NCI-H2196 (cell line): Measurements from ENCODE around the gene TAGLN2.
"Not testable (repeated sequence)": the region's sequence is repeated elsewhere in the genome, so short reads cannot be mapped to it uniquely, and the experiment has no call there.

ENCODE experiments used
- DNase-seq: peaks from one replicate; lab custom pipeline; 2025; ENCODE audit not compliant: unreplicated experiment; lab: John Stamatoyannopoulos, UW

TAGLN2 gene

DNA sequence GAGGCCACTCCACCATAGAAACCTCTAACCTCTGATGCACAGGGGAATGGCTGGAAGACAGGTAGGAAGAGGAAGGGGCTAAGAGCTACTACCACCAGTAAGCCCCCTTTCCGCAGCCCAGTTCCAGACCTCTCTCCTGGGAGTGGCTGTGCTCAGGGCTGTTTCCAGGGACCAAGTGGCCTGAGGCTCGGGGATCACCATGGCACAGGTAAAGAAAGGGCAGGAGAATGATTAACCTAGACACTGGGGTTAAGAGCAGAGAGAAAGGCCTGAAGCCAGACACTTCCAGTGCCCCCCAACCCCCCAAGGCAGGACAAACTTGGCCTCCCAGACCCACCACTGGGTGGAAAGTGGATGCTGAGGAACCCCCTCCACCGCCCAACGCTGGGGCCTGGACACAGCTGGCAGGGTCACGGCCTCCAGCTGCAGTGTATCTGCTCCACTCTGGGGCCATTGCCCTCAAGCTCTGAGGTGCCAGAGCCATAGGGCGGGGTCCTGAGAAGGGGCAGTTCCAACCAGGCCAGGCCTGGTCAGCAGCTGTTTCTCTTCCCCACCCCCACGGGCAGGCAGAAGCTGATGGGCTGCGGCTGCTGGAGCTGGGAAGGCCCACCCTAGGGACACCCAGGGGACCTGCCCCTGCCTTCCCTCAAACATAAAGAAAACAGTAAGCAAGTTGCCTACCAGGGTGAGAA lies 2.6 kb downstream of the TAGLN2 start:
- DNase-seq: no peak

DNA sequence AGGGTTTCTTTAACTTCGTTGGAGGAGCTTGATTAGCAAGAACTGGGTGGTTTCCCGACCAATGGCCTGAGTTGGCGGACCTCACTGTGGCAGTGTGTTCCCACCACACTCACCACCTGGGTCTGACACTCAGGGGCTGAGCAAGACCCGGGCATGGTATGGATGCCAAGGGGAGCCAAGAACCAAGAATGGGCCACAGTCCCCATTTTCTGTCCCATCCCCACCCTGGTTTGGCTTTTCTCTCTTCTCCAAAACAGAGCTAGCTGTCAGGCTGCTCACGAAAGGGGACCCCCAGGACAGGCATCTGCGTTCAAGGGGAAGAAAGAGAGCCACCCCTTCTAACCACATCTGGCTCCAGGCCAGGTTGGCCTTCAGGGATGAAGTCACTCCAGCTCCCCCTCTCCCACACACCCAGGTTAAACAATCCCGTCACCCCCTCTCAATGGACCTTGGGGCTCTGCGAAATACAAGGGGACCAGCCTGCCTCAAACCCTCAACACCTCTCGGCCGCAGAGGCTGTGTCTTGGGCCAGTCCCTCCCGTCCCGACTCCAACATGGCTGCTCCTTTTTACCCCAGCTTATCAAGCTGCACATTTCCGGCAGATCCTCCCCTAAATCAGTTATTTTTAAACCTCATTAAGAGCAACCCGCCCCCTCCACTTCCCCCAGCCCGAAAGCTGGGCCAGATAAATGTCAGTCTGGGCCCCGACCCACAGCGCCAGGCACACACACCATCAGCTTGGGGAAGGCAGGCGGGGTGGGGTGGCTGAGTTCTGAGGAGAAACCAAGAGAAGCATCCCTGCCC lies 3.4 kb downstream of the TAGLN2 start:
- no peak for DNase-seq

DNA sequence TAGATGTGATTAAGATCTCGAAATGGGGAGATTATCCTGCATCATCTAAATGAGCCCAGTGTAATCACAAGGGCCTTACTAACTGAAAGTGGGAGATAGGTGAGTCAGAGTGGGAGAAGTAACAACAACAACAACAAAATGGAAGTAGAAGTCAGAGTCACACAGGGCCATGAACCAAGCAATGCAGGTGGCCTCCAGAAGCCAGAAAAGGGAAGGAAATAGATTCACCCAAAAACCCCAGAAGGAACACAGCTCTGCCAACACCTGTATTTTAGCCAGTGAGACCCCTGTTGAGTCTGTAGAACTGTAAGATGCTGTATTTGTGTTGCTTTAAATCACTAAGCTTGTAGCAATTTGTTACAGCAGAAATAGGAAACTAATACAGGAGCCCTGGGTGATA lies 4.1 kb downstream of the TAGLN2 start:
- no peak for DNase-seq

DNA sequence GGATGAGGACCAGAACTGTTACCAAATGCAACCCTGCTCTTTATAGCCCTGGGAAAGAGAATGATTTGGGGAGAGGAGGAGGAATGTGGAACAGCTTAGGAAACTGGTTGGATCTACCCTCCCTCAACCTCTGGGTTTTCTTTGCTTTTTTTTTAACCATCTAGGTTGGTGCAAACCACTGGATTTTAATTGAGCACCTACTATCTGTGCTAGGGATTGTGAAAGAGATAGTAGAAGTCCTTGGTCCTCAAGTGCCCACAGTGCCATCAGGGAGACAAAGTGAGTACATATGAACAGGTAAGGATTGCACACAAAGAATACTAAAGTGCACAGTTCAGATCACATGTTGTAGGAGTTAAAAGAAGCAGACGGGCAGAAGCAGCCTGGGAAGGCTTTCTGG lies 4.7 kb downstream of the TAGLN2 start:
- no peak for DNase-seq

DNA sequence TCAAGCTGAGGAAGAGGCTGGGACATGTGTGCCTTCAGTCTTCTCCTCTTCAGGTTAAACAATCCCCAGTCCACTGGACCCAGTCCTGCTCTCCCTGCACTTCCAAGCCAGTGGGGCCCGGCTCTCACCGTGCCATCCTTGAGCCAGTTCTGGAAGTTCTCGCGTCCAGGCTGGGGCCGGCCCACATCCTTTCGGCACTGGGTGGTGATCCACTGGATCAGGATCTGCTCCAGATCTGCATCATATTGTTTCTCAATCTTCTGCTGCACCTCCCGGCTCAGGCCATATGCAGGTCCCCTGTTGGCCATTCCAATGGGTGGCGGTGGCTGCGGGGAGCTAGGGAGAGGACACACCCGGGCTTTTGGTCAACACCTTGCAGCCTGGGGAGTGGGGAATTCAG lies 5.1 kb downstream of the TAGLN2 start:
- DNase-seq: no peak

DNA sequence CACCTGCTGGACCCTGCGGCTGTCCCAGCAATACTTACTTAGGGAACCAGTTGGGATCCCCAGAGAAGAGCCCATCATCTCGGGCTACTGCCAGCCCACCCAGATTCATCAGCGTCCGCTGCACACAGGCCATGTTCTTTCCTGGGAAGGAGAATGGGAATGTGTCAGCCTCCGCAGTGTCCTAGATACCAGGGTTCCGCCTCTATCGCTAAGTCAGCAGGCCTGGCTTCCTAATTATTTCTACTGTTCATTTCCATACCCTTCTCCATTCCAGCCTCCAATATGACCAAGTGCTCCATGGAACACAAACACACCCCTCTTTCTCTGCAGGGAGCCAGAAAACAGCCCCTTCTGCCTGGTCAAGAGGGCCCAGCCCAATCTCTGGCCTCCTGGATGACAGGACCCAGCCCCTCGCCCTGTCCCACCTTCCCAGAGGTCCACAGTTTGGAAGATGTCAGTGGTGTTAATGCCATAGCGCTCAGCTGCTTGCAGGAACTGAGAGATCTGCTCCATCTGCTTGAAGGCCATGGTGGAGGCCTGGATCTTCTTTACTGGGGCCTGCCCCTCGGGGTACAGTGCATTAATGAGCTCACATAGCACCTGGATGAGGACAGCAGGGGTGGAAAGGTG lies 6.0 kb downstream of the TAGLN2 start:
- DNase-seq: no peak

DNA sequence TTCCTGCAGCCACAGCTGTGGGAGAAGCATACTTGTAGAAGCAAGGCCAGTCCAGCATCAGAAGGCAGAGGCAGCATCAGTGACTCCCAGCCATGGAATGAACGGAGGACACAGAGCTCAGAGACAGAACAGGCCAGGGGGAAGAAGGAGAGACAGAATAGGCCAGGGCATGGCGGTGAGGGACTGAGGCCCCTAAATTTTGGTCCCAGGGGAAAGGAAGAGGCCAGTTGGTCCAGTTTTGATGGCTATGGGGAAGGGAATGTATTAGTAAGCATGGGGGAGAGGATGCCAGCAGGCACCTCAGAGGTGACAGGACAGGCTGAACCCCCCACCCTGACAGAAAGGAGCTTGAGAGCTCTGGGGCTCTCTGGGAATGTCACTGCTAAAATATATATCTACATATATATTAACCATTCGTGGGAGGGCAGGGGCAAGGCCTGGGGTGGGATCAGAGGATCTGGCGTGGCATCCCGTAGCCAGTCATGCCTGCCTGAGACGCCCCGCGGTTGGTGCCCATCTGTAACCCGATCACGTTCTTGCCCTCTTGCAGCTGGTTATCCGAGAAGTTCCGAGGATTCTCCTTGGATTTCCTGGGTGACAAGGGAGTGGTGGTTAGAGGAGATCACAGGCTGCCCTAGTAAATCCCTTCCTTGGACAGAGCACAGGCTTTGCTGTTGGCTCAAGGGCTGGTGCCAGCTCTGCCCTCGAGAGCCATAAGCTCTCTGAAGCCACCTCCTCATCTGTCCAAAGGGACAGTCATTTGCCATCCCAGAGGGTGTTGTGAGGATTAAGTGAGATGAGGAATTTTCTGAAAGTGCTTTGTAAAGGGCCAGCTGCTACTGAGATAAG lies 6.7 kb downstream of the TAGLN2 start:
- no peak for DNase-seq

DNA sequence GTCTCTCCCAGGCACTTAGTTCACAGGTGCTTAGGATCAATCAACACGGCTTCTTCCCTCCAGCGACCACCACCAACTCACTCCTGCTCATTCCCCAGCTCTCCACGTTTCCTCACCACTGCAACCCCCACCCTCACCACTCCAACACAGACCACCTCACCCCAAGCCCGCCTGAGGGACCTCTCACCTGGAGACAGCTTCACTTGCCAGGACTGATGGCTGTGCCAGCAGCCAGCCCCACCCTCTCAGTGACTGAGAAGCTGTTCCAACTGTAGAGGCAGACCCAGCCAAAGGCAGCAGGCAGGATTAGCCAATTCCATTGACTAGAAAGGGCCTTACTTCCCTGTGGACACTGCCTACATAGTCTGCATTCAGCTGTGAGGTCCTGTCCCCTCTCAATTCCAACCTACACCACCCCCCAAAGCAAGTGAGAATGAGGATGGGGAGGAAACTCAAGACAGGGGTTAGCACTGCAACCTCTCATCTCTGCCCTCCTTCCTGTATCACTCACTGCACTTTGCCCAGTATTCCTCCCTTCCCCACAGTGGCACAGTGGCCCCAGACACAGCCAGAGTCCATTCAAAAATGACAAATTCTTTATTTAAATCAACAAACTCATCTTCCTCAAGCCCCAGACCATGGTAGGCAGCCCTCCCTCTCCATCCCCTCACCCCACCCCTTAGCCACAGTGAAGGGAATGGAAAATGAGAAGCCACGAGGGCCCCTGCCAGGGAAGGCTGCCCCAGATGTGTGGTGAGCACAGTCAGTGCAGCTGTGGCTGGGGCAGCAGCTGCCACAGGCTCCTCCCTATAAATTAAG lies 7.6 kb downstream of the TAGLN2 start:
- no peak for DNase-seq

DNA sequence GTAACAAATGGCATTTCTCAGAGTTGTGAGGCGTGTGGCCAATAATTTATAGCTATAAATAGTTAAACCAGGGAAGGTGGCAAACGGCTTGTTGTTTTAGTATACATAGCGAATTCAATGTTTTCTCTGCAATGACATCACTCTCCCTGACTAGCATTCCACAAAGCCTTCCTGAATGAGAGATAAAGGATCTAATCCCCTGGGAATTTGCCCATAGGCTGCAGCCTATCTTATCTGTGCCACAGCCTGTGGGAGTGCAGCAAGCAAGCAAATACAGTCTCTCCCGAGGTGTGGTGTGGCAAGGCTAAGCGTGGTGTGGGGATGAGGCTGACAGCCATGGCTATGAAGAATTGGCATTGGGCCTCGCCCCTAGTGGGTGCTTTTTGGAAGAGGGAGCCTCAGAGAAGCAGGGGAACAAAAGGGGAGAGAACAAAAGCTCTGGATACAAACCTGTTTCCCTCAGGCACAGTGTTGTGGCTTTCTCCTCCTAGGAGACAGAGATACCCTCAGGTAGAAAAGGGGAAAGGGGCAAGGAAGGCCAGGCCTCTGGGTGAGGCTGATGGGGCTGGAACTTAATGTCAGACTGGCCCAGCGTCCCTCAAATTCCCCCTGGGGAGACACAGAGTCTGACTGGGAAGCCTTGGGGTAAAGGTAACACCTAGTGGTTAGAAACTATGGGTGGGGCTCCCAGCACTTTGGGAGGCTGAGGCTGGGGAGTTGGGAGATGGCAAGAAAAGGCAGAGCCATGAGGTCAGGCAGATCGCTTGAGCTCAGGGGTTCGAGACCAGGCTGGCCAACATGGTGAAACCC lies 8.9 kb downstream of the TAGLN2 start:
- DNase-seq: no peak

DNA sequence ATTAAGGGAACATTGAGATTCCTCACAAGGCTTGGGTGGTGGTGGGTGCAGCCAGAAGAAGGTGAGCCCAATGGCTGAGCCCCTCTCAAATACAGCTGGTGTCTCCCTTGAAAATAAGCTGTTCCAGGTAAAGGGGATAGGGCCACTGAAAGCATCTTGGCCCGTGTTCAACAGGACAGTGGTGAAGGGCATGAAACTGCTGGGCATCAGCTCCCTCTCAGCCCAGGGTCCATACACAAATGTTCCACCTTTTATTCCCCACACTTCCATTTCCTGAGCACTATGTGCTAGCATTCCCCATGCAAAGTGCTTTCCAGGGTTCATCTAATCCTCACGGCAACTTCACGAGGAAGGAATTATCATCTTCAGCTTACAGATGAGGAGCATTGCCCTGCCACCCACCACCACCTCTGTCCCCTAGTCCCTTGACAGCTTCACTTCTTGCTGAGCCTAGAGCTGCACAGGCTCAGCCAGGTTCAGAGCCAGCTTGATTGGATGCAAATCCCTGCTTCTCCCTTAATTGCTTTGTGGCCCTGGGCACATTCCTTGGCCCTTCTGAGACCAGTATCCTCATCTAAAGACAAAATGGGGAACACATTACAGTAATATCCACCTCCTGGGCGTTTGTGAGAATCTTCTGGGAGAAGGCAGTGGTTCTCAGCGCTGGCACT lies 9.6 kb downstream of the TAGLN2 start:
- no peak for DNase-seq

DNA sequence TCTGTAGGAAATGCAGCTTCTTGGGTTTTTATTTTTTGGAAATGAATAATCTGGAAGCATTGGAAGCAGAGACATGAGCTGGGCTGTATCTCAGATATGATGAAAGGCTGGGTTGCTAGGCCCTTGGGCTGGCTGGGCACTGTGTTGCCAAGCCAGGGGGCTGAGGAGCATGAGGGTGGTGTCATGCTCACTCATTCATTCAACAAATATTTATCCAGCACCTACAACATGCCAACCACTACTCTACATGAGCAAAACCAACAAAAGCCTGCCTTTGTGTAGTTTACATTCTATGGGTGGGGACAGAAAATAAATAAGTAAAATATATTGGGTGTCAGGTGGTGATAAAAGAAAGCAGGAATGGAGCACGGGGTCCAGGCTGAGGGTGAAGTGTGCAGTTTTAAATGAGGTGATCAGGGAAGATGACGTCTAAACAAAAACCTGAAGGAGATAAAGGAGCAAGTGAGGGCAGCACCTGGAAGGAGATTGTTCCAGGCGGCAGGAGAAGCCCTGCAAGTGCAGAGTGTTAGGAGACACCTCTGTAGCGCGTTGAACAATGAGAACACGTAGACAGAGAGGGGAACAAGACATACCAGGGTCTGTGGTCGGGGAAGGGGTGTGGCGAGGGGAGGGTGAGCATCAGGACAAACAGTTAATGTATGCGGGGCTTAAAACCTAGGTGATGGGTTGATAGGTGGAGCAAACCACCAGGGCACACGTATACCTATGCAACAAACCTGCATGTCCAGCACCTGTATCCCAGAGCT lies 10.9 kb downstream of the TAGLN2 start:
- DNase-seq: peak; percentile 33

DNA sequence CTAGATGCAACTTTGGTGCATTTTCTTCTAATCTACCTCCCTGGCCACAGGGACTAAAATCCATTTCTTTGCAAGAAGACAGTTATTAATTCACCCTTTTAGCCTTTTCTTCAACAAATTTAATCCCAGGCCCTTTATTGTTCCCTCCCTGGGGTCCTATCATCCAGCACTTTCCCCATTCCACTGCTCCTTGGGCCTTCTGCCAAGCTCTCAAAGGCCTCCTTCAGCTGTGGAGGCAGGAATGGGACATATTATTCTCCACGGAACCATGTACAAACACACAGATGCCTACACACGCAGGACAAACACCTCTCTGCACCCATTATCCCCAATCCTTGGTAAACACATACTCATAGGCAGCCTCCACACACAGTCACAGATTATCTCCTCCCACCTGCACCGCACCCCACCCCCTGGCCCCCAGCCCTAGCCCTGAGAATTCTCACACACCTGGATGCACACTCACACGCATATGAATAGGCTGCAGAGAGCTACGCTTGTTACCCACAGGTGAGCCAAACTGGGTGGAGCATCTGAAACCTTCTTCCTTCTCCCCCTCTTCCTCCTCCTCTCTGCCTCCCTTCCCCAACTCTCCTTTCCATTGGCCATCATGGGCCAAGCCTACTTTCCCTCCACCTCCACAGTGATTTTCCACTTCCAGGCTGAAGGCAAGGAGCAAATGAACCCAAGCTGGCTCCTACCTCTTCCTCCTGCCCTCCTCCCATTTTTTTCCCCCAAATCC lies 11.7 kb downstream of the TAGLN2 start:
- DNase-seq: peak; percentile 24

DNA sequence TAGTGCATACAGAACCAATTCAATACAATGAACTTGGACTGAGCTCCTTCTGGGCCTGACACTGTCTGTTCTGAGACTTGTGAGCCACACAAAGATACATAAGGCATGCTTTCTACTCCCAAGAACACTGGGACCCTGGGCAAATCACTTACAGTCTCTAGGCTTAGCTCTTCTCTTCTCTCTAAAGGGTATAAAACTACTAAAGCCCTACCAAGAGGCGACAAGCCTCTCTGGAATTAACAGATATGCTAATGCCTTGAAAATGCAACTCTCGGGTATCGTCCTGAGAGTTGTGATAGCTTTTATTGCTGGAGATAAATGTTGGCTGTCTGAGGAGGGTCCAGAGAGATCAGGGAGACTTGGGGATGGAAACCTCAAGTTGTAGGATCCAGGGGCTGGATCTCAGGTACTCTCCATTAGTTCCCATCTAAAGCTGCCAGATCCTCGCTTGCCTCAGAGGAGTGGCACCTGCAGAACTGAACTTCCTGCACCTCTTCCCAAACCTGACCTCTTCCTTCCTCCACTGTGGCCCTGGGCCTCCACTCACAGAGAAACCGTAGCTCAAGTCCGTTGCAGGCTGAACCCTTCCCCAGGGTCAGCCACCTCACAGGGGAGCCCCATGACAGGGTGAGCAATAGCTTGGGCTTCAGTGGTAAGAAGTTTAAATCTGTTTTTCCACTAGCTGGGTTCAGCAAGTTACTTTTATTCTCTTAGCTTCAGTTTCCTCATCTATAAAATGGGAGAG lies 13.8 kb downstream of the TAGLN2 start:
- no peak for DNase-seq

DNA sequence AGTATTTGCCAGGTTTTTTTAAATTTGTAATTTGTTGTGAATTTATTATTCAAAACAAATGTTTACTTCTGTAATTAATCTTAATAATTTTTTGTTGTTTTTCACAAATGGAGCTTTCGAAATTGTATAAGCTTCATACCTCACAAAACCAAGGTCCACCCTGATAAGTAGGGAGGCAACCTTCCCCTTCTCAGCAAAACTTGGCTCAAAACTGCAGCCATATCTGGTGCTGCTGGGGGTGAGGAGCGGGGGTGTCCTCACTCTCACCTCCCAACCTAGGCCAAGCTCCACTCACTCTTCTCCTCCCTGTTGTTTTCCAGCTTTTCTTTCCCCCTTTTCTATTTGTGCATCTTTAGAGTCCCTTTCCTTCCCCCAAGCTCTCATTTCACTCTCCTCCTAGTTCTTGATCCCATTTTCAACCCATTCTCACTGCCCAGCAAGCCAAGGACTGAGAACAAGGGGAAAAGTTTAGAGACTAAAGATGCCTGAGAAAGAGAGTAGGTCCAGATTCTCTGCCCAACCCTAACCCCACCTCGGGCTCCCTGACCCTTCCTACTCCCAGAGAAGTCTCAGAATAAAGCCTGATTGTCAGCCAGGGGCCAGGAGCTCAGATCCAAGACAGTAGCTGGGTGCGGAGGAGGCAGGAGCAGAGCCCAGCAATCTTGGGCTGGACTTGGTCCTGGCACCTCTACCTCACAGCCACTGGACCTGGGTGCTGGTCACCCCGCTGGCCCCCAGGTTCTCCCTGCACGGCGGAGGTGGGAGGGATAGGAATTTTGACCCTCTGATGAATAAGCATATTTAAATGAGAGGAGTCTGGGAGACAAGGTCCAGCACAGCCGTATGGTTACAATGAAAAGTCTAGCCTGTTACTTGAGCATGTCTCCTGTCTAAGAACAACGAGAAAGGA lies 17.0 kb downstream of the TAGLN2 start:
- no peak for DNase-seq

DNA sequence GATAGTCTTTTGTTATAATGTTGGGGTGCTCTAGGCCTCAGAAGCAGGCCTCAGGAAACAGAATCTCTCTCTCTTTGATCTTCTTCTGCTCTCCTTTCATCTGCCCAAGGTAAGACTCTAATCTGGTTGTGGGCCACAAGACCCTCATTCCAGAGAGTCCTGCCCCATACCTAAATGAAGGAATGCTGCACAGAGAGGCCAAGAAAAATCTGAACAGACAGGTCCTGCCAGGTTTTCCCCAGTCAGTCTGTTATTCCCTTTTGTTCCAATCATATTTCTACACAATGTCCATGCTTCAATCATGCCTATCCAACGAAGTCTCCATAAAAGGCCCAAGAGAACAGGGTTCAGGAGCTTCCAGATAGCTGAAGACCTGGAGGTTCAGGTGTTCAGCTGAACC lies 18.3 kb downstream of the TAGLN2 start:
- no peak for DNase-seq

DNA sequence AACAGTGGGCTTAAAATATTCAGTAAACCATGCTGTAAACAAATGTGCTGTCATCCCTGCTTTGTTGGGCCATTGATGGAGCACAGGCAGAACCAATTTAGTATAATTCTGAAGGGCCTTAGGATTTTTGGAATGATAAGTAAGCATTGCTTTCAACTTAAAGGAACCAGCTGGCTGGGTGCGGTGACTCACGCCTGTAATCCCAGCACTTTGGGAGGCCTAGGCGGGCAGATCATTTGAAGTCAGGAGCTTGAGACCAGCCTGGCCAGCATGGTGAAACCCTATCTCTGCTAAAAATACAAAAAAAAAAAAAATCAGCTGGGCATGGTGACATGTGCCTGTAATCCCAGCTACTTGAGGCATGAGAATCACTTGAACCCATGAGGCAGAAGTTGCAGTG lies 21.3 kb downstream of the TAGLN2 start:
- not testable (repeated sequence) for DNase-seq
